ENCODE results near the gene SCN4A.
"Not testable (repeated sequence)": the region's sequence is repeated elsewhere in the genome, so short reads cannot be mapped to it uniquely, and the experiment has no call there.

Gene SCN4A

GRCh38 chr17:63984651-63985386 is 12.1 kb upstream of the SCN4A start:
- DNase-seq (ENCODE audit: low spot score), result no peak

- no peak for DNase-seq (ENCODE audit: low spot score)
Measured at GRCh38 chr17:63984236-63984635, 11.5 kb upstream of the SCN4A start.

- DNase-seq (ENCODE audit: low spot score), result no peak
Measured at GRCh38 chr17:63983320-63983719, 10.6 kb upstream of the SCN4A start.

- DNase-seq (ENCODE audit: low spot score), result not testable (repeated sequence)
Measured at GRCh38 chr17:63982641-63983040, 9.9 kb upstream of the SCN4A start.

GRCh38 chr17:63978272-63979200 is 5.8 kb upstream of the SCN4A start:
- DNase-seq (ENCODE audit: low spot score), result no peak

- no peak for DNase-seq (ENCODE audit: low spot score)
Measured at GRCh38 chr17:63976702-63977101, 4.0 kb upstream of the SCN4A start.

GRCh38 chr17:63975541-63976092 is 2.9 kb upstream of the SCN4A start:
- DNase-seq (ENCODE audit: low spot score), result no peak

GRCh38 chr17:63974594-63975192 is 2.0 kb upstream of the SCN4A start:
- no peak for DNase-seq (ENCODE audit: low spot score)

- no peak for DNase-seq (ENCODE audit: low spot score)
Measured at GRCh38 chr17:63973930-63974593, 1.3 kb upstream of the SCN4A start.

GRCh38 chr17:63973247-63973646 is 529 bp upstream of the SCN4A start:
- no peak for DNase-seq (ENCODE audit: low spot score)

- DNase-seq (ENCODE audit: low spot score), result no peak
Measured at GRCh38 chr17:63969278-63969677, 3.4 kb downstream of the SCN4A start.

- DNase-seq (ENCODE audit: low spot score), result no peak
Measured at GRCh38 chr17:63967953-63968352, 4.8 kb downstream of the SCN4A start.

- no peak for DNase-seq (ENCODE audit: low spot score)
Measured at GRCh38 chr17:63966646-63967264, 6.0 kb downstream of the SCN4A start.

GRCh38 chr17:63963123-63963522 is 9.6 kb downstream of the SCN4A start:
- DNase-seq (ENCODE audit: low spot score), result no peak

GRCh38 chr17:63962298-63962744 is 10.4 kb downstream of the SCN4A start:
- no peak for DNase-seq (ENCODE audit: low spot score)

GRCh38 chr17:63961355-63962212 is 11.1 kb downstream of the SCN4A start:
- DNase-seq (ENCODE audit: low spot score), result no peak

GRCh38 chr17:63960430-63960829 is 12.3 kb downstream of the SCN4A start:
- no peak for DNase-seq (ENCODE audit: low spot score)

- no peak for DNase-seq (ENCODE audit: low spot score)
Measured at GRCh38 chr17:63960006-63960405, 12.7 kb downstream of the SCN4A start.

- no peak for DNase-seq (ENCODE audit: low spot score)
Measured at GRCh38 chr17:63956296-63956920, 16.3 kb downstream of the SCN4A start.

GRCh38 chr17:63955791-63956190 is 16.9 kb downstream of the SCN4A start:
- no peak for DNase-seq (ENCODE audit: low spot score)

Data from left forelimb (tissue), 1 donor.